ENCODE data around the gene ANKDD1B.
"Not testable (repeated sequence)": the region's sequence is repeated elsewhere in the genome, so short reads cannot be mapped to it uniquely, and the experiment has no call there.

Gene ANKDD1B

GRCh38 chr5:75611311-75612225, at the start of gene ANKDD1B:
Gene ANKDD1B (plus strand): TSS chr5:75611453. CDS start chr5:75611635, 182 bp downstream.
- no peak within 1 kb of the TSS for H3K9ac ChIP-seq
- no peak within 1 kb of the TSS for H3K4me3 ChIP-seq
- no peak within 1 kb of the TSS for H3K4me2 ChIP-seq

GRCh38 chr5:75565991-75566709, 45.1 kb upstream of the ANKDD1B start:
- Histone ChIP-seq H3K4me1 (peaks cover 9 to 56% (median 23%) of the 10 kb centered on the region in 10 experiments), H3K9me3 (replicated peaks in 1 of 11) (peaks cover 32 to 55% (median 46%) of the 10 kb centered on the region in 11 experiments), H3K36me3 (peaks cover 22 to 71% (median 39%) of the 10 kb centered on the region in 11 experiments), H4K20me1 (peaks cover 0 to 31% (median 0%) of the 10 kb centered on the region in 11 experiments; a peak in 6 of 22 replicates), H3K27ac (peak overlapping the region in 9 of 11 experiments; percentile 17 to 61 (median 49); a peak in 15 of 22 replicates), H3K4me2 (peak overlapping the region; percentile 36 to 81 (median 57); a peak in 21 of 22 replicates)
- H3K9ac ChIP-seq, H3K27me3 ChIP-seq, H3K4me3 ChIP-seq: not testable (repeated sequence)

More at GRCh38 chr5:75611311-75612225, at the start of gene ANKDD1B:
- Histone ChIP-seq H3K27ac (no peak within 1 kb of the TSS), H3K36me3 (peaks cover 0 to 12% (median 0%) of the 10 kb centered on the region in 11 experiments; a peak in 5 of 22 replicates), H4K20me1 (no peaks in the 10 kb centered on the region), H3K4me1 (peaks cover 0 to 9% (median 0%) of the 10 kb centered on the region in 10 experiments; a peak in 7 of 20 replicates), H3K27me3 (no peaks in the 10 kb centered on the region), H3K9me3 (replicated peaks in 1 of 11) (peaks cover 0 to 7% (median 0%) of the 10 kb centered on the region in 11 experiments; a peak in 5 of 22 replicates)
- TF ChIP-seq Cebpa-rat (IDR thresholded peaks at IDR 0.05) = no peak

GRCh38 chr5:75566710-75567309, 44.4 kb upstream of the ANKDD1B start:
- TF ChIP-seq Cebpa-rat (IDR thresholded peaks at IDR 0.05) = no peak
- Histone ChIP-seq H3K4me1 (peaks cover 16 to 62% (median 29%) of the 10 kb centered on the region in 10 experiments), H3K27me3 (no peaks in the 10 kb centered on the region), H3K4me2 (peak overlapping the region; percentile 36 to 81 (median 57); a peak in 21 of 22 replicates), H3K36me3 (peaks cover 21 to 71% (median 40%) of the 10 kb centered on the region in 11 experiments), H3K27ac (peak overlapping the region in 9 of 11 experiments; percentile 17 to 61 (median 49); a peak in 15 of 22 replicates), H3K9me3 (replicated peaks in 1 of 11) (peaks cover 25 to 51% (median 39%) of the 10 kb centered on the region in 11 experiments), H4K20me1 (peaks cover 0 to 31% (median 0%) of the 10 kb centered on the region in 11 experiments; a peak in 6 of 22 replicates), H3K9ac (no peak overlapping the region), H3K4me3 (no peak overlapping the region)

GRCh38 chr5:75567710-75568109, 43.5 kb upstream of the ANKDD1B start:
- peaks cover 0 to 31% (median 0%) of the 10 kb centered on the region in 11 experiments; a peak in 6 of 22 replicates for H4K20me1 ChIP-seq
- H3K9ac ChIP-seq = no peak overlapping the region
- no peak overlapping the region for H3K4me3 ChIP-seq
- H3K4me2 ChIP-seq = peak overlapping the region in 6 of 11 experiments; percentile 50 to 81 (median 64); a peak in 9 of 22 replicates
- no peaks in the 10 kb centered on the region for H3K27me3 ChIP-seq
- H3K27ac ChIP-seq = peak overlapping the region in 1 of 11 experiments; percentile 11; a peak in 2 of 22 replicates
- TF ChIP-seq Cebpa-rat (IDR thresholded peaks at IDR 0.05) = no peak
- H3K36me3 ChIP-seq = peaks cover 21 to 64% (median 40%) of the 10 kb centered on the region in 11 experiments
- H3K4me1 ChIP-seq = peaks cover 16 to 62% (median 30%) of the 10 kb centered on the region in 10 experiments
- peaks cover 20 to 44% (median 33%) of the 10 kb centered on the region in 11 experiments for H3K9me3 ChIP-seq (replicated peaks in 1 of 11)

GRCh38 chr5:75568202-75568601, 43.1 kb upstream of the ANKDD1B start:
- no peak for TF ChIP-seq Cebpa-rat (IDR thresholded peaks at IDR 0.05)
- H3K27ac ChIP-seq = no peak overlapping the region
- H3K36me3 ChIP-seq = peaks cover 21 to 59% (median 36%) of the 10 kb centered on the region in 11 experiments
- peaks cover 16 to 62% (median 30%) of the 10 kb centered on the region in 10 experiments for H3K4me1 ChIP-seq
- peaks cover 0 to 31% (median 0%) of the 10 kb centered on the region in 11 experiments; a peak in 6 of 22 replicates for H4K20me1 ChIP-seq
- H3K27me3 ChIP-seq = no peaks in the 10 kb centered on the region
- no peak overlapping the region for H3K9ac ChIP-seq
- no peak overlapping the region for H3K4me3 ChIP-seq
- peaks cover 15 to 39% (median 28%) of the 10 kb centered on the region in 11 experiments for H3K9me3 ChIP-seq (replicated peaks in 1 of 11)
- H3K4me2 ChIP-seq = peak overlapping the region in 4 of 11 experiments; percentile 60 to 81 (median 72); a peak in 6 of 22 replicates

GRCh38 chr5:75571547-75571946, 39.7 kb upstream of the ANKDD1B start:
- Histone ChIP-seq H3K36me3 (peaks cover 8 to 42% (median 26%) of the 10 kb centered on the region in 11 experiments), H4K20me1 (peaks cover 0 to 19% (median 0%) of the 10 kb centered on the region in 11 experiments; a peak in 5 of 22 replicates), H3K4me3 (no peak overlapping the region), H3K4me1 (peaks cover 39 to 62% (median 46%) of the 10 kb centered on the region in 10 experiments), H3K9ac (peak overlapping the region in 1 of 11 experiments; percentile 32; a peak in 1 of 22 replicates), H3K27ac (peak overlapping the region in 6 of 11 experiments; percentile 26 to 57 (median 46); a peak in 9 of 22 replicates), H3K9me3 (replicated peaks in 1 of 11) (peaks cover 0 to 8% (median 3%) of the 10 kb centered on the region in 11 experiments; a peak in 8 of 22 replicates), H3K27me3 (no peaks in the 10 kb centered on the region), H3K4me2 (peak overlapping the region; percentile 36 to 66 (median 56); a peak in 21 of 22 replicates)
- TF ChIP-seq Cebpa-rat (IDR thresholded peaks at IDR 0.05) = no peak

GRCh38 chr5:75574791-75575190, 36.5 kb upstream of the ANKDD1B start:
- Histone ChIP-seq H3K27ac (peak overlapping the region in 9 of 11 experiments; percentile 7 to 65 (median 45); a peak in 16 of 22 replicates), H3K36me3 (peaks cover 29 to 62% (median 40%) of the 10 kb centered on the region in 11 experiments), H3K27me3 (no peaks in the 10 kb centered on the region), H3K4me3 (peak overlapping the region in 2 of 10 experiments; percentile 9 to 19; a peak in 3 of 20 replicates), H3K4me2 (peak overlapping the region; percentile 27 to 81 (median 71); a peak in 21 of 22 replicates), H3K9me3 (replicated peaks in 1 of 11) (peaks cover 0 to 7% (median under 1%) of the 10 kb centered on the region in 11 experiments; a peak in 6 of 22 replicates), H3K9ac (peak overlapping the region in 6 of 11 experiments; percentile 17 to 36 (median 30); a peak in 6 of 22 replicates), H3K4me1 (peaks cover 24 to 42% (median 34%) of the 10 kb centered on the region in 10 experiments), H4K20me1 (no peaks in the 10 kb centered on the region; a peak in 2 of 22 replicates)
- no peak for TF ChIP-seq Cebpa-rat (IDR thresholded peaks at IDR 0.05)

GRCh38 chr5:75578280-75578679, 33.0 kb upstream of the ANKDD1B start:
- peaks cover 39 to 72% (median 53%) of the 10 kb centered on the region in 11 experiments for H3K36me3 ChIP-seq
- H3K4me3 ChIP-seq; H3K27me3 ChIP-seq; H4K20me1 ChIP-seq; H3K9me3 ChIP-seq (replicated peaks in 1 of 11); H3K27ac ChIP-seq; H3K4me2 ChIP-seq; H3K9ac ChIP-seq: not testable (repeated sequence)
- H3K4me1 ChIP-seq = peaks cover 19 to 36% (median 24%) of the 10 kb centered on the region in 10 experiments

Measured in BLaER1 treated with 17β-estradiol and CSF1 and Interleukin-3, amounts not matched to agents 10 nM and 100 nM (cell line).